SJSA1 (cell line): Measurements from ENCODE around the gene WDR90. TPM values are rescaled to one million over a fixed set of nuclear protein-coding genes. Genes with fewer than 3 reads are reported as not detected.

Source experiments
- DNase-seq, 2 experiments: peaks; one replicate each; pipeline ENCODE4 v3.0.0-alpha.2; 2015 to 2020; ENCODE audit warnings: low spot score in 2 of 2, low read depth in 1 of 2
- H3K27ac ChIP-seq: fragments of 250-450 bp; sonication (Bioruptor Pico); 2 replicates; pipeline ENCODE4 v1.5.1; 2020; ENCODE audit warnings: mild to moderate bottlenecking, moderate library complexity
- H3K27me3 ChIP-seq: fragments of 250-450 bp; sonication (Bioruptor Pico); replicated peaks from 2 replicates; pipeline ENCODE4 v1.5.1; 2020; ENCODE audit warnings: mild to moderate bottlenecking, moderate library complexity
- H3K36me3 ChIP-seq: fragments of 250-450 bp; sonication (Bioruptor Pico); 2 replicates; pipeline ENCODE4 v1.5.1; 2020; ENCODE audit warnings: mild to moderate bottlenecking
- H3K4me1 ChIP-seq: fragments of 250-450 bp; sonication (Bioruptor Pico); replicated peaks from 2 replicates; pipeline ENCODE4 v1.6.1; 2021; ENCODE audit warnings: mild to moderate bottlenecking
- H3K4me3 ChIP-seq: fragments of 250-450 bp; sonication (Bioruptor Pico); 2 replicates; pipeline ENCODE4 v1.5.1; 2020; ENCODE audit warnings: mild to moderate bottlenecking
- H3K9me3 ChIP-seq: fragments of 250-450 bp; sonication (Bioruptor Pico); replicated peaks from 2 replicates; pipeline ENCODE4 v1.5.1; 2020; ENCODE audit warnings: mild to moderate bottlenecking
- total RNA-seq: library from RNA; depleted of rRNA; stranded (reverse); fragments of >200 nt; shearing (Covaris generic); gene quantifications from 2 replicates; pipeline ENCODE4 v1.2.3, GENCODE V29; 2014

WDR90 gene
- total RNA-seq, 1 experiment from 2014 or later = 12.1 TPM

- no peaks in the 10 kb centered on the region for H3K9me3 ChIP-seq
Observed at GRCh38 chr16:630249-630814, 18.8 kb upstream of the WDR90 start.

GRCh38 chr16:630815-631405, 18.3 kb upstream of the WDR90 start, which contains the start of gene WFIKKN1:
WFIKKN1 (plus strand) TSS chr16:630985; CDS start chr16:631254, 269 bp downstream.
- Histone ChIP-seq H3K27ac (no peak within 1 kb of the TSS), H3K27me3 (no peaks in the 10 kb centered on the region), H3K4me1 (peaks cover 34% of the 10 kb centered on the region), H3K36me3 (peaks cover 25% of the 10 kb centered on the region), H3K9me3 (no peaks in the 10 kb centered on the region), H3K4me3 (no peak within 1 kb of the TSS)
- no peak for DNase-seq

More at GRCh38 chr16:630249-630814, 18.8 kb upstream of the WDR90 start:
- no peak overlapping the region for H3K4me3 ChIP-seq
- DNase-seq = no peak
- H3K27ac ChIP-seq = no peak overlapping the region
- no peaks in the 10 kb centered on the region for H3K27me3 ChIP-seq
- peaks cover 31% of the 10 kb centered on the region for H3K36me3 ChIP-seq
- peaks cover 29% of the 10 kb centered on the region for H3K4me1 ChIP-seq

GRCh38 chr16:631808-632358, 17.3 kb upstream of the WDR90 start:
- DNase-seq = no peak
- Histone ChIP-seq H3K4me3 (no peak overlapping the region), H3K4me1 (peaks cover 31% of the 10 kb centered on the region), H3K27me3 (no peaks in the 10 kb centered on the region), H3K27ac (no peak overlapping the region), H3K36me3 (peaks cover 19% of the 10 kb centered on the region), H3K9me3 (no peaks in the 10 kb centered on the region)

- no peak overlapping the region for H3K27ac ChIP-seq
- H3K9me3 ChIP-seq = no peaks in the 10 kb centered on the region
- no peaks in the 10 kb centered on the region for H3K27me3 ChIP-seq
- H3K4me3 ChIP-seq = no peak overlapping the region
- peaks cover 14% of the 10 kb centered on the region for H3K36me3 ChIP-seq
- no peak for DNase-seq
- H3K4me1 ChIP-seq = peaks cover 28% of the 10 kb centered on the region
Observed at GRCh38 chr16:632486-633335, 16.5 kb upstream of the WDR90 start.

- no peaks in the 10 kb centered on the region for H3K27me3 ChIP-seq
- H3K27ac ChIP-seq = no peak overlapping the region
- peaks cover 13% of the 10 kb centered on the region for H3K36me3 ChIP-seq
Observed at GRCh38 chr16:633336-634050, 15.7 kb upstream of the WDR90 start.

GRCh38 chr16:634051-634670, 15.0 kb upstream of the WDR90 start:
- DNase-seq = no peak
- peaks cover 13% of the 10 kb centered on the region for H3K36me3 ChIP-seq
- peaks cover 26% of the 10 kb centered on the region for H3K4me1 ChIP-seq
- H3K27ac ChIP-seq = no peak overlapping the region
- no peaks in the 10 kb centered on the region for H3K27me3 ChIP-seq
- no peaks in the 10 kb centered on the region for H3K9me3 ChIP-seq
- no peak overlapping the region for H3K4me3 ChIP-seq

More at GRCh38 chr16:633336-634050, 15.7 kb upstream of the WDR90 start:
- H3K9me3 ChIP-seq = no peaks in the 10 kb centered on the region
- H3K4me1 ChIP-seq = peaks cover 26% of the 10 kb centered on the region
- no peak overlapping the region for H3K4me3 ChIP-seq
- DNase-seq = no peak

GRCh38 chr16:634996-635395, 14.2 kb upstream of the WDR90 start:
- no peaks in the 10 kb centered on the region for H3K27me3 ChIP-seq
- H3K9me3 ChIP-seq = no peaks in the 10 kb centered on the region
- DNase-seq = no peak
- H3K36me3 ChIP-seq = peaks cover 13% of the 10 kb centered on the region
- peak overlapping the region; percentile 65; the same call in 1 of the 2 replicates for H3K4me3 ChIP-seq
- H3K27ac ChIP-seq = no peak overlapping the region
- peaks cover 26% of the 10 kb centered on the region for H3K4me1 ChIP-seq

GRCh38 chr16:635573-636205, 13.5 kb upstream of the WDR90 start:
- Histone ChIP-seq H3K27me3 (no peaks in the 10 kb centered on the region), H3K4me1 (peaks cover 26% of the 10 kb centered on the region), H3K36me3 (peaks cover 13% of the 10 kb centered on the region), H3K27ac (no peak overlapping the region), H3K4me3 (peak overlapping the region; percentile 65), H3K9me3 (no peaks in the 10 kb centered on the region)
- DNase-seq = no peak

GRCh38 chr16:636206-637080, 12.7 kb upstream of the WDR90 start, which contains the start of gene METTL26:
METTL26 (minus strand) TSS chr16:636305; CDS start chr16:636290, 15 bp downstream.
- Histone ChIP-seq H3K36me3 (peaks cover 13% of the 10 kb centered on the region), H3K9me3 (peaks cover under 1% of the 10 kb centered on the region; the same call in 1 of the 2 replicates)

GRCh38 chr16:637081-638018, 11.8 kb upstream of the WDR90 start:
- peaks cover 8% of the 10 kb centered on the region for H3K27me3 ChIP-seq
- peak in 1 of 2 experiments; percentile 92 for DNase-seq
- H3K4me1 ChIP-seq = peaks cover 32% of the 10 kb centered on the region
- peak overlapping the region; percentile 65 for H3K4me3 ChIP-seq
- peaks cover 13% of the 10 kb centered on the region for H3K36me3 ChIP-seq
- peak overlapping the region; percentile 81 for H3K27ac ChIP-seq
- peaks cover 4% of the 10 kb centered on the region for H3K9me3 ChIP-seq

More at GRCh38 chr16:636206-637080, 12.7 kb upstream of the WDR90 start, which contains the start of gene METTL26:
- H3K4me3 ChIP-seq = peak within 1 kb of the TSS; percentile 65
- H3K27ac ChIP-seq = peak within 1 kb of the TSS; percentile 81
- peaks cover 23% of the 10 kb centered on the region for H3K4me1 ChIP-seq
- H3K27me3 ChIP-seq = no peaks in the 10 kb centered on the region
- peak; percentile 96 to 97 for DNase-seq

- peaks cover 34% of the 10 kb centered on the region for H3K4me1 ChIP-seq
- H3K27ac ChIP-seq = no peak overlapping the region
- H3K4me3 ChIP-seq = no peak overlapping the region
- peaks cover 11% of the 10 kb centered on the region for H3K27me3 ChIP-seq
- peaks cover 12% of the 10 kb centered on the region for H3K36me3 ChIP-seq
- DNase-seq = no peak
- H3K9me3 ChIP-seq = peaks cover 4% of the 10 kb centered on the region
Observed at GRCh38 chr16:638034-638543, 11.1 kb upstream of the WDR90 start.
